Dendritic cell treated with granulocyte-macrophage colony-stimulating factor and Interleukin-4, amounts not matched to agents 40 ng/mL and 50 ng/mL, for 4 days (primary cell): ENCODE data around the gene ACVR1C.
A peak's percentile ranks its signal among the peaks of the same experiment; 100 is the strongest.

Source experiments
- H3K27ac Mint-ChIP-seq: one replicate; pipeline ENCODE4 v1.8.0; 2022; ENCODE audit warnings: mild to moderate bottlenecking, mixed read lengths
- H3K27me3 Mint-ChIP-seq: one replicate; pipeline ENCODE4 v1.8.0; 2022; ENCODE audit warnings: mild to moderate bottlenecking, mixed read lengths
- H3K36me3 Mint-ChIP-seq: one replicate; pipeline ENCODE4 v1.8.0; 2022; ENCODE audit warnings: low read depth, mixed read lengths
- H3K4me1 Mint-ChIP-seq: one replicate; pipeline ENCODE4 v1.8.0; 2022; ENCODE audit warnings: low read depth, mixed read lengths
- H3K4me3 Mint-ChIP-seq: one replicate; pipeline ENCODE4 v1.8.0; 2022; ENCODE audit warnings: mild to moderate bottlenecking, moderate library complexity, mixed read lengths
- H3K9me3 Mint-ChIP-seq: one replicate; pipeline ENCODE4 v1.8.0; 2022; ENCODE audit warnings: mixed read lengths
- intact Hi-C: fragments of 100-400 bp; cut with micrococcal nuclease; formaldehyde crosslinking; loops from one replicate; pipeline ENCODE4 v1.15.0; 2022

Gene ACVR1C

DNA sequence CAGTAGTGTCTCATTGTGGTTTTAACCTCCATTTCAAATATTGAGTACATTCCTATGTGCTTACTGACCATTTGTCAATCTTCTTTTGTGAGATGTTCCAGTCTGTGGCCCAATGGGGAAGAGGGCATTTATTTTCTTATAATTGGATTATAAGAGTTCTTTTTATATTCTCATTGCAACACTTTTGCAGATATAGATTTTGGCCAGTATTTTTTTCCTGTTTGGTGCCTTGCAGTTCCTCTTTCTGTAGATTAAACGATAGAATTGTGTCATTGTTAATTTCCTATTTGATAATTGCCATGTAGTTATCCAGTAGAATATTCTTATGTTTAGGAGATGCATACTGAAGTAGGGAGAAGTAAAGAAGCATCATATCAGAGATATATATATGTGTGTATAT, 128.3 kb downstream of the ACVR1C start:
- H3K9me3 Mint-ChIP-seq = no peaks in the 10 kb centered on the region
- intact Hi-C loops = loop anchor here (10.0 kb wide), 1 partner anchor 264 kb away; no protein-coding TSS in a partner anchor
- H3K4me3 Mint-ChIP-seq = no peak overlapping the region
- no peaks in the 10 kb centered on the region for H3K36me3 Mint-ChIP-seq
- H3K4me1 Mint-ChIP-seq = peaks cover 26% of the 10 kb centered on the region
- no peaks in the 10 kb centered on the region for H3K27me3 Mint-ChIP-seq
- H3K27ac Mint-ChIP-seq = no peak overlapping the region

DNA sequence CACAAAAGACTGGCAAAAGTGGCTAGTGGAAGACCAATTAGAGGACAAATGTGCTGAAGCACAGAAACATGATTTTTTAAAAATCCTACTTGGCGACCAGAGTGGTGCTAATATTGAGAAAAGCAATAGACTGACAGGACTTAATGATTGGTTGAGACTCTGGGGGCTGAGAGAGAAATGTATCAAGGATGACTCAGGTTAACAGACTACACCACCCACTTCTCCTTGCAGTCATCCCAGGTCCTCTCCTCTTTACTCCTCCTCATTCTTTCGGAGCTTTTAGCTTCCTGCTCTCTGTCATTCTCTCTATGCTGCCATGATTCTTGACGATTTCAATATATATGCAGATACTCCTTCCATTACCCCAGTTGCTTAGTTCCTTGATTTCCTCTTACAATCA, 130.2 kb downstream of the ACVR1C start:
- intact Hi-C loops = loop anchor here (5.0 kb wide), 1 partner anchor 94 kb away; no protein-coding TSS in a partner anchor
- Mint-ChIP-seq H3K4me1 (peaks cover 27% of the 10 kb centered on the region), H3K9me3 (no peaks in the 10 kb centered on the region), H3K27ac (no peak overlapping the region), H3K36me3 (no peaks in the 10 kb centered on the region), H3K27me3 (no peaks in the 10 kb centered on the region), H3K4me3 (no peak overlapping the region)

DNA sequence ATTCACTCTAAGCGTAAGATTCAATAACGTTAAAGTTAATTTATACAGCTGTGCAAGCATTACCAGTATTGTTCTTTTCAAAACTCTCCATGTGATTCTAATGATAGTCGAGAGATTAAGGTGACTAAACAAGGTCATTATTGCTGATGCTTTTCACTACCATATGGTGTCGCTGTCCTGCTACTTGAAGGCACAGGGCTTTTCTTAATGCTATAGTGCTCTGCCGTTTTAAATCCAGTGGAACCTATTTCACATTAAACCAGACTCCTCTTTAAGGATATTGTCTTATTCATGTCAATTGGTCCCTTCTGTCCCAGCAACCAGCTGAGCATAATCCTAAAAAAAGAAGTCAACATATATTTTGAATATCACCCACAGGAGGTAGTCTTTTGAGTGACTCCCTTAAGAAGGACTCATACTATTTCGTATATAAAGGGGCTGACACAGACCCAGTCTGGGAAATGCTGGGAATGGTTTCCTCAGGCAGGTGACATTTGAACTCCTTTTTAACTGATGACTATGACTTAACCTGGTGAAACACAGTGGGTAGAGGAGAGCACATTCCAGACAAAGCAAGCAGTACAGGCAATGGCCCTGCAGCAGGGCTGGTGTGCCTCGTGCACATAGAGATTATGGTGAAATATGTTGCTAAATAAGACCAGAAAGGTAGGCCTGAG, 130.9 kb downstream of the ACVR1C start:
- Mint-ChIP-seq H3K27me3 (no peaks in the 10 kb centered on the region), H3K4me1 (peaks cover 34% of the 10 kb centered on the region), H3K27ac (no peak overlapping the region), H3K36me3 (no peaks in the 10 kb centered on the region), H3K9me3 (no peaks in the 10 kb centered on the region), H3K4me3 (no peak overlapping the region)
- intact Hi-C loops = loop anchor here (5.0 kb wide), 1 partner anchor 95 kb away; no protein-coding TSS in a partner anchor

DNA sequence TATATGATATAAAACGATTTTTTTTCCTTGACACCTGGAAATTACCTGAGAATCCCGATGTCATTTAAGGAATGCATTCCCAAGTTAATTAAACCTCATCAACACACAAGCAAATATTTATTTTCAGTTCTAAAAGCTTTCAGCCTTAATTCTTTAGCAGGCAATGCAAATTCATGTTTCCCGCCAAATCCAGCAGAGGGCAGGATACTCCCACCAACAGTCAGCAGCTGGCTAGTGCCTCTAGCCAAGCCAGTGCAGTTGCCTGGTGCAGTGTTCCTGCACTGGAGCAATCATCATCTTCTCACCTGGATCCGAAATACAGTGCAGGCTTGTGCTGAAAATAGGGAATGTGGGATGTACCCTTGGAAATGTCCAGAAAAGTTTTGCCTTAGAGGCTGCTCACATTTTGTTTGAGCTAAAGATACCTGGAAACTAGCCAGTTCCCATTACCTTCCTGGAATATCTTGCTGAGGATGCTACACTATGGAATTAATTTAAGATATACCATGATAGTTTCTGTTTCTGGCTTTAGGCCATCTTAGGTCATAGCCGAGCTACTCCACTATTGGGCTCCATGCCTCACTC, 136.4 kb downstream of the ACVR1C start:
- intact Hi-C loops = loop anchor here (2.0 to 5.0 kb wide), 2 partner anchors 165 to 519 kb away; partner anchors contain the start of gene ERMN
- no peaks in the 10 kb centered on the region for H3K36me3 Mint-ChIP-seq
- peaks cover 38% of the 10 kb centered on the region for H3K4me1 Mint-ChIP-seq
- peak overlapping the region; percentile 21 for H3K27ac Mint-ChIP-seq
- H3K27me3 Mint-ChIP-seq = no peaks in the 10 kb centered on the region
- H3K4me3 Mint-ChIP-seq = no peak overlapping the region
- no peaks in the 10 kb centered on the region for H3K9me3 Mint-ChIP-seq

DNA sequence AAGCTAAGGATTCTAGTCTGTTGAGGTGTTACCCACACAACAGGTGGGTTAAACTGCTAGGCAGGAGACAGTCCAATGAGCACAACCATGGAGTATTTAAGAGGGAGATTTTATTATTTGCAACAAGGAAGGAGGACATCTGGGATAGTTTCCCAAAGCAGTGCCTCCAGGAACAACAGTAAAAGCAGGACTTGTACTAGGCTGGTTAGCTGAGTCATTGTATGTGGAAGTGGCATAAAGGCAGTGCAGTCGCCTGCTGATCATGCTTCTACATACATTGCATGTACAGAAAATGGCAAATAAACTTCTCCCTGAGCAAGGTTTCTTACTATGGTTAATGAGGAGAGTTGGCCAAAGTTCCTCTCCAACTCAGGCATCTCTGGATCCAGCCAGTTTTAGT, 138.7 kb downstream of the ACVR1C start:
- Mint-ChIP-seq H3K9me3 (no peaks in the 10 kb centered on the region), H3K4me3 (no peak overlapping the region), H3K27me3 (no peaks in the 10 kb centered on the region), H3K4me1 (peaks cover 38% of the 10 kb centered on the region), H3K36me3 (no peaks in the 10 kb centered on the region), H3K27ac (peak overlapping the region; percentile 13)
- intact Hi-C loops = loop anchor here (5.0 kb wide), 1 partner anchor 163 kb away; the partner anchor contains the start of gene ERMN

DNA sequence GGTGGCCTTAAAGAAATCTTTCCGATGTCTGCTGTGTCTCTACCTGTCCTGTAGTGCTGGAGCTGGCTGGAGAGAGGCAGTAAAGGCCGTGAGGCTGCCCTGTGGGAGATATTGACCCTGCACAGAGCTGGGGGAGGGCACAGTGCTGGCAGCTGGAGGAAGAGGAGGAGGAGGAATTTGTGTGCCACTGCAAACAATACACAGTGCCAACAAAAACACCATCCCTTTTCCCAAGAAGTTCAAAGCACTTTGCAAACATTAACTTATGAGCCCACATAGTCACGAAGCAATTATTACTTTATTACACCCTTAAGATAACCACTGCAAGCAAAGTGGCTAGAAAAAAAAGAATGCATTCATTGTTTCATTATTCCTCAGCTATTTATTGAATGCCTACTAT, 139.8 kb downstream of the ACVR1C start:
- no peaks in the 10 kb centered on the region for H3K9me3 Mint-ChIP-seq
- H3K27ac Mint-ChIP-seq = no peak overlapping the region
- no peak overlapping the region for H3K4me3 Mint-ChIP-seq
- H3K27me3 Mint-ChIP-seq = no peaks in the 10 kb centered on the region
- H3K36me3 Mint-ChIP-seq = no peaks in the 10 kb centered on the region
- intact Hi-C loops = no loop called here
- H3K4me1 Mint-ChIP-seq = peaks cover 38% of the 10 kb centered on the region

DNA sequence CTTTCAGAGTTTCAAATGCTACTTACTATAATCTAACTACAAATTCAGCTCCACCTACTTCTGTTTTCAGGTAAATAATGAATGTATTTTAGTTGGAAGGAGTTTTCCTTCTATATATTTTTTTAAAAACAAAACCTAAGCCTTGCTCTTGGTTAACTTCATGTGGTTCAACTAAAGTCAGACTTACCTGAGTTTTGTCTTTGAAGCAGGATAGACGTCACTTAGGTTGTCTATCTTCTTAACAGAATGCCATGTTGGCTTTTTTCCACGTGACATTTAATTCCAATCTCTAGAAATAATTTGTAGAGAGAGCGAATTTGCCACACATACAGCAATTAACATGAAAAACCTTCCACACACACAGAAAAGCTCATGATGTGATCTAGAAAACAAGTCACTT, 140.9 kb downstream of the ACVR1C start:
- Mint-ChIP-seq H3K36me3 (no peaks in the 10 kb centered on the region), H3K4me1 (peaks cover 29% of the 10 kb centered on the region), H3K27me3 (no peaks in the 10 kb centered on the region), H3K4me3 (no peak overlapping the region), H3K9me3 (no peaks in the 10 kb centered on the region), H3K27ac (no peak overlapping the region)
- intact Hi-C loops = no loop called here

DNA sequence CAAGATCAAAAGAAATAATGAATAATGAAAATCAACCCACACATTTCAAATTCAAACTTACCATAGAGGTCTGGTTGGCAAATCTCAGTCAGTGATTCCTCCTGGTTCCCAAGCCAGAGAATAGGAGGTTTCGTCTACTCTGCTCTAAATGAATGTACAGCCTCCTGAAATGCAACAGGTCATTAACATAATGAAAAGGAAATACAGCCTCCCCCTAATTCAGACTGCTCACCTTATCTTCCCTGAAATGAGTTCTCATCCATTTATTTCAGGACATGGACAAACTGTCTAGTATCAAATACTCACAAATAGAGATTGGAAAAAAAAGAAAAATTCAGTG, 141.4 kb downstream of the ACVR1C start:
- H3K27me3 Mint-ChIP-seq = no peaks in the 10 kb centered on the region
- no peak overlapping the region for H3K27ac Mint-ChIP-seq
- H3K4me3 Mint-ChIP-seq = no peak overlapping the region
- H3K36me3 Mint-ChIP-seq = no peaks in the 10 kb centered on the region
- peaks cover 24% of the 10 kb centered on the region for H3K4me1 Mint-ChIP-seq
- no peaks in the 10 kb centered on the region for H3K9me3 Mint-ChIP-seq
- intact Hi-C loops = no loop called here

DNA sequence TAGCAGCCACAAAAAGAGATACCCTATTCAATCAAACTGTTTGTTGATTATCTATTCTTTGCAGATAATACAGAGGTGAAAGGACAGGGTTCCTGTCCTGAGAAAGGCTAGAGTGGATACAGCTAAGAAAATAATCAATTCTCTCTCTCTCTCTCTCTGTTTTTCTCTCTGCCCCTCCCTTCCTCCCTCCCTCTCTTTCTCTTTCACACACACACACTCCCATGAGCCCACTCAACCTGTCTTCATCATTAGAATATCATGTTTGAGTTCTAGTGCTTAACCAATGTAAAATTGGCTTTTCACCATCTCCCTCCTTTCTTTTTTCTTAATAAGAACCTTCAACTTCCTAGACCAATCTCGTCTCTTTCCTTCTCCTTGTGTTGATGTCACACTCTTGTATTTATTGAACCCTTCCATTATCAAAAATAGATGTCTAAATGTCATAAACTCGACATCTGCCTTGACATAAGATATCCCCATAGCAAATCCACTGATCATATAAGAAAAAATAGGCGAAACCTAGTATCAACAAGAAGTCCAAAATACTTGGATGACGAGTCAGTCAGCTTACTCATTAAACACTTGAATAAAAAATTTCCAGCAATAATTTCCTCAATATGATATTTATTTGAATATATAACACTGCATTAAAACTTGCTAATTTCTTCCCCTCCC, 141.9 kb downstream of the ACVR1C start:
- Mint-ChIP-seq H3K4me1 (peaks cover 24% of the 10 kb centered on the region), H3K4me3 (no peak overlapping the region), H3K27me3 (no peaks in the 10 kb centered on the region), H3K9me3 (no peaks in the 10 kb centered on the region), H3K27ac (no peak overlapping the region), H3K36me3 (no peaks in the 10 kb centered on the region)
- intact Hi-C loops = no loop called here

DNA sequence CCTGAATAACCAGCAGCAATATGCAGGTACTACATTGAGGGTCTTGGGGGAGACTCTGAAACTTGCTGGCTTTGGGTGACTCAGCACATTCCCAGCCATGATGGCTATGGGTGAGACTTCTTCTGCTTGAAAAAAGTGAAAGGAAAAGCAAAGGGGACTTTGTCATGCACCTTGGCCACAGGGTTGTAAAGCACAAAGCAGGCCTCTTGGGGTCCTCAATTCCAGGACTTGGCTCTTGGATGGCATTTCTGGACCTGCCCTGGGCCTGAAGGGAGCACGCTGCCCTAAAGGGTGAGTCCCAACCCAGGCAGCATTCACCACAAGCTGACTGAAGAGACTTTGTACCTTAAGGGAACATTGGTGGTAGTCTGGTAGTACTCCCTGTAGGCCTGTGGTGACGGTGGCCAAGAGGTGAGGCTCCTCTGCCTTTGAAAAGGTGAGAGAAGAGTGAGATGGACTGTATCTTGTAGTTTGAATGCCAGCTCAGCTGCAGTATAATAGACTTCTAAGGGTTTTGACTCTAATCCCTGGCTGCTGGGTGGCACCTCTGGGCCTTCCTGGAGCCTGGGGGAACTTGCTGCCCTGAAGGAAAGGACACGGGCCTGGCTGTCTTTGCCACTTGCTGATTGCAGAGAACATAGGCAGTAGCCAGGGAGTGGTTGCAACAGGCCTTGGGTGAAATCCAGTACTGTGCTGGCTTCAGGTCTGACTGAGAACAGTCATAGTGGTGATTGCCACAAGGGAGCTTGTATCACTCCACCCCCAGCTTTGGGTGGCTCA, 148.3 kb downstream of the ACVR1C start:
- intact Hi-C loops = no loop called here
- no peaks in the 10 kb centered on the region for H3K36me3 Mint-ChIP-seq
- no peaks in the 10 kb centered on the region for H3K27me3 Mint-ChIP-seq
- H3K4me1 Mint-ChIP-seq = peaks cover 31% of the 10 kb centered on the region
- no peaks in the 10 kb centered on the region for H3K9me3 Mint-ChIP-seq
- peak overlapping the region; percentile 63 for H3K27ac Mint-ChIP-seq
- no peak overlapping the region for H3K4me3 Mint-ChIP-seq

DNA sequence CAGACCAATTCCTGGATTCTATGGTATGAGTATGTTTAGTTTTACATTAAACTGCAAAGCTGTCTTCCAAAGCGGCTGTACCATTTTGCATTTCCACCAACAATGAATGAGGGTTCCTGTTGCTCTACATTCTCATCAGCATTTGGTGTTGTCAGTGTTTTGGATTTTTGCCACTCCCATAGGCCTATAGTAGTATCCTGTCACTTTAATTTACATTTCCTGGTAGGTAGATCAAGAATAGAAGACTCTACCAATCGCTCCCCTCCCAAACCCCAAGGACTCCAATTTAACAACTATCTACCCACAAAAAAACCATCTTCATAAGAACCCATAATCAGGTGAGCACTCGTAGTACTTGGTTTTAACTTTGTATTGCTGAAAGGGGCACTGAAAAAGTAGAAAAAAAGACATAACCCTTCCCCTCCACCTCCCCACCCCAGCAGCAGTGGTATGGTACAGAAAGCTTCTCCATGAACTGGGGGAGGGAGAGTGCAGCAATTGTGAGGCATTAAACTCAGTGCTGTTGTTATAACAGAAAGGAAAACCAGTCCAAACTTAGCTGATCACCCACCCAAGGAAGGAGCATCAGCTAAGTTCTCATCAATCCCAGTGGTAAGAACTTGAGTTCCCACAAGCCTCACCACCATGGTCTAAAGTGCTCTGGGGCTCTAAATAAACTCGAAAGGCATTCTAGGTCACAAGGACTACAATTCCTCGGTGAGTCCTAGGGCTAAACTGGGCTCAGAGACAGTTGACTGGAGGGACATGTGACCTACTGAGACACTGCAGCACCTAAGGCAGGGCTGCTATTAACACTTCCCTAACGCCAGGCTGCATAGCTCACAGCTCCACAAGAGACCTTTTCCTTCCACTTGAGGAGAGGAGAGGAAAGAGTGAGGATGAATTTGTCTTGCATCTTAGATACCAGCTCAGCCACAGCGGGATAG, 149.3 kb downstream of the ACVR1C start:
- intact Hi-C loops = no loop called here
- Mint-ChIP-seq H3K27ac (peak overlapping the region; percentile 58), H3K4me3 (no peak overlapping the region), H3K36me3 (no peaks in the 10 kb centered on the region), H3K4me1 (peaks cover 31% of the 10 kb centered on the region), H3K27me3 (no peaks in the 10 kb centered on the region), H3K9me3 (no peaks in the 10 kb centered on the region)

DNA sequence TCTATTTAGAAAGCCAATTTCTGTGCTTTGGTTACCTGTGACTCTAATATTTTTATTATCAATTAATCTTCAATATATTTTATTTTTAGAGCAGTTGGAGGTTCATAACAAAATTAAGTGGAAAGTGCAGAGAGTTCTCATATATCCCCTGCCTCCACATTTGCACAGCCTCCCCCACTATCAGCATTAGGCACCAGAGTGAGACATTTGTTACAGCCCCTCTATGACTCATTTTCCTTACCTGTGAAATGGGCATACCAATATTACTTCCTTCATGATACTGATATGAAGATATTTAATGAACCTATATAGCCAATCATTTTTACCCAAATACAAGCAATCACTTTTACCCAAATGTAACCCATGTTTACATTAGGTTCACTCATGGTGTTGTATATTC, 150.7 kb downstream of the ACVR1C start:
- H3K4me1 Mint-ChIP-seq = peaks cover 31% of the 10 kb centered on the region
- H3K27me3 Mint-ChIP-seq = no peaks in the 10 kb centered on the region
- H3K27ac Mint-ChIP-seq = no peak overlapping the region
- H3K4me3 Mint-ChIP-seq = no peak overlapping the region
- intact Hi-C loops = no loop called here
- no peaks in the 10 kb centered on the region for H3K36me3 Mint-ChIP-seq
- H3K9me3 Mint-ChIP-seq = no peaks in the 10 kb centered on the region
